Nephron (organoid): Measurements from ENCODE around the gene ATP2B3.

Source experiments
- H3K27ac Mint-ChIP-seq, 3 experiments: 2 replicates each; pipeline ENCODE4 v1.8.0; 2020; ENCODE audit warnings: mixed read lengths in 3 of 3, mild to moderate bottlenecking in 2 of 3, moderate library complexity in 1 of 3
- H3K27me3 Mint-ChIP-seq: 2 replicates; pipeline ENCODE4 v1.8.0; 2021; ENCODE audit warnings: low read depth, mild to moderate bottlenecking, moderate library complexity, mixed read lengths
- H3K36me3 Mint-ChIP-seq: 2 replicates; pipeline ENCODE4 v1.8.0; 2020; ENCODE audit warnings: low read depth, mixed read lengths
- H3K4me1 Mint-ChIP-seq: 2 replicates; pipeline ENCODE4 v1.8.0; 2020; ENCODE audit warnings: mixed read lengths
- H3K4me3 Mint-ChIP-seq, 3 experiments: 2 replicates each; pipeline ENCODE4 v1.8.0; 2020; ENCODE audit warnings: mild to moderate bottlenecking in 3 of 3, mixed read lengths in 3 of 3, moderate library complexity in 2 of 3
- H3K9me3 Mint-ChIP-seq: 2 replicates; pipeline ENCODE4 v1.8.0; 2020; ENCODE audit warnings: mixed read lengths
- CTCF ChIP-seq, 3 experiments: fragments of 200-600 bp; sonication (generic); IDR thresholded peaks; one replicate each; pipeline ENCODE4 v1.5.0; 2021; ENCODE audit warnings: antibody characterized with exemption in 3 of 3; ENCODE audit not compliant: unreplicated experiment in 3 of 3

ATP2B3 gene

GRCh38 chrX:153560466-153560865 is 43.0 kb downstream of the ATP2B3 start:
- Mint-ChIP-seq H3K27me3 (peaks cover 13% of the 10 kb centered on the region), H3K4me3 (no peak overlapping the region), H3K9me3 (peaks cover 21% of the 10 kb centered on the region), H3K4me1 (no peaks in the 10 kb centered on the region), H3K27ac (no peak overlapping the region), H3K36me3 (no peaks in the 10 kb centered on the region)
- no peak for TF ChIP-seq CTCF (IDR thresholded peaks at IDR 0.05; ENCODE audit: unreplicated experiment in 3 of 3)

- no peak for TF ChIP-seq CTCF (IDR thresholded peaks at IDR 0.05; ENCODE audit: unreplicated experiment in 3 of 3)
- Mint-ChIP-seq H3K36me3 (no peaks in the 10 kb centered on the region), H3K4me1 (no peaks in the 10 kb centered on the region), H3K27ac (no peak overlapping the region), H3K4me3 (no peak overlapping the region), H3K27me3 (peaks cover 13% of the 10 kb centered on the region), H3K9me3 (peaks cover 19% of the 10 kb centered on the region)
These were observed 43.9 kb downstream of the ATP2B3 start for GRCh38 chrX:153561337-153561736.

- no peaks in the 10 kb centered on the region for H3K4me1 Mint-ChIP-seq
- peaks cover 19% of the 10 kb centered on the region for H3K9me3 Mint-ChIP-seq
- H3K4me3 Mint-ChIP-seq, result no peak overlapping the region
- TF ChIP-seq CTCF (IDR thresholded peaks at IDR 0.05; ENCODE audit: unreplicated experiment in 3 of 3), result no peak
- peaks cover 13% of the 10 kb centered on the region for H3K27me3 Mint-ChIP-seq
- H3K36me3 Mint-ChIP-seq, result no peaks in the 10 kb centered on the region
- H3K27ac Mint-ChIP-seq, result no peak overlapping the region
These were observed 45.1 kb downstream of the ATP2B3 start for GRCh38 chrX:153562546-153562945.

- Mint-ChIP-seq H3K27me3 (peaks cover 11% of the 10 kb centered on the region), H3K4me1 (no peaks in the 10 kb centered on the region), H3K36me3 (no peaks in the 10 kb centered on the region), H3K9me3 (peaks cover 7% of the 10 kb centered on the region), H3K4me3 (no peak overlapping the region), H3K27ac (no peak overlapping the region)
- no peak for TF ChIP-seq CTCF (IDR thresholded peaks at IDR 0.05; ENCODE audit: unreplicated experiment in 3 of 3)
These were observed 46.7 kb downstream of the ATP2B3 start for GRCh38 chrX:153564047-153564606.

- Mint-ChIP-seq H3K27me3 (peaks cover 15% of the 10 kb centered on the region), H3K9me3 (peaks cover 5% of the 10 kb centered on the region), H3K4me1 (no peaks in the 10 kb centered on the region), H3K36me3 (no peaks in the 10 kb centered on the region), H3K27ac (no peak overlapping the region), H3K4me3 (no peak overlapping the region)
- TF ChIP-seq CTCF (IDR thresholded peaks at IDR 0.05; ENCODE audit: unreplicated experiment in 3 of 3), result no peak
These were observed 48.6 kb downstream of the ATP2B3 start for GRCh38 chrX:153565996-153566580.

- peaks cover 3% of the 10 kb centered on the region for H3K9me3 Mint-ChIP-seq
- H3K36me3 Mint-ChIP-seq, result no peaks in the 10 kb centered on the region
- H3K27me3 Mint-ChIP-seq, result peaks cover 11% of the 10 kb centered on the region
- no peak overlapping the region for H3K27ac Mint-ChIP-seq
- no peak for TF ChIP-seq CTCF (IDR thresholded peaks at IDR 0.05; ENCODE audit: unreplicated experiment in 3 of 3)
- H3K4me3 Mint-ChIP-seq, result no peak overlapping the region
- H3K4me1 Mint-ChIP-seq, result no peaks in the 10 kb centered on the region
These were observed 51.1 kb downstream of the ATP2B3 start for GRCh38 chrX:153568451-153569011.
